SU-DHL-6 (cell line): Measurements from ENCODE around the gene OR2D2.

Experiments used
- EZH2phosphoT487 ChIP-seq: fragments of 200-600 bp; sonication (generic), shearing (Covaris generic); conservative IDR thresholded peaks from 2 replicates; pipeline ENCODE4 v1.6.1; 2018; ENCODE audit warnings: mild to moderate bottlenecking, antibody characterized with exemption, low read length, moderate library complexity, mixed read lengths
- TF ChIP-seq, protein P1 (sequence below): fragments of 200-600 bp; sonication (generic); IDR thresholded peaks from one replicate; pipeline ENCODE4 v1.5.1; 2017; ENCODE audit warnings: antibody characterized with exemption, mild to moderate bottlenecking, low read length, moderate library complexity; ENCODE audit not compliant: insufficient read depth, poor library complexity, severe bottlenecking

DNA sequence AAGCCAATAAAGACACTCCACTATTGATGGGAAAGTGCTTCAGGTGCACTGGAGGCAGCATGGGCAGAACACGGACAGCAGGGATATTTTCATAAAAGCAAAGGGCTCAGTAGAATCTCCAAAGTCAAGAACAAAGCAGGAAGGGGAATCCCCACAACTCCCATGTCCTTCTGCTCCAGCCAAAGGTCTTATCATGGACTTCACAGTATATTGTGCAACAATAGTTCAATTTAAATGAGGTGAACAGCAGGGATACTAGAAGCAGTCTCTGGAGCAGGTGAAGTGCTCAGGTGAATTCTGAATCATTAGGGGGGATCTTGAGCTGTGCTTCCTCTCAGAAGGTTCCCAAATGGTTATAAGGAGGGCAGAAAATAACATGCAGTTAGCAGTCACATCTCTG, 6.6 kb upstream of the OR2D2 start:
- TF ChIP-seq, protein P1, sequence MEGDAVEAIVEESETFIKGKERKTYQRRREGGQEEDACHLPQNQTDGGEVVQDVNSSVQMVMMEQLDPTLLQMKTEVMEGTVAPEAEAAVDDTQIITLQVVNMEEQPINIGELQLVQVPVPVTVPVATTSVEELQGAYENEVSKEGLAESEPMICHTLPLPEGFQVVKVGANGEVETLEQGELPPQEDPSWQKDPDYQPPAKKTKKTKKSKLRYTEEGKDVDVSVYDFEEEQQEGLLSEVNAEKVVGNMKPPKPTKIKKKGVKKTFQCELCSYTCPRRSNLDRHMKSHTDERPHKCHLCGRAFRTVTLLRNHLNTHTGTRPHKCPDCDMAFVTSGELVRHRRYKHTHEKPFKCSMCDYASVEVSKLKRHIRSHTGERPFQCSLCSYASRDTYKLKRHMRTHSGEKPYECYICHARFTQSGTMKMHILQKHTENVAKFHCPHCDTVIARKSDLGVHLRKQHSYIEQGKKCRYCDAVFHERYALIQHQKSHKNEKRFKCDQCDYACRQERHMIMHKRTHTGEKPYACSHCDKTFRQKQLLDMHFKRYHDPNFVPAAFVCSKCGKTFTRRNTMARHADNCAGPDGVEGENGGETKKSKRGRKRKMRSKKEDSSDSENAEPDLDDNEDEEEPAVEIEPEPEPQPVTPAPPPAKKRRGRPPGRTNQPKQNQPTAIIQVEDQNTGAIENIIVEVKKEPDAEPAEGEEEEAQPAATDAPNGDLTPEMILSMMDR, result no peak
- TF ChIP-seq EZH2phosphoT487, result no peak
